Measurements from ENCODE around the gene ADAP1. TPM values are rescaled to one million over a fixed set of nuclear protein-coding genes. Genes with fewer than 3 reads are reported as not detected.

ADAP1 gene
- total RNA-seq, 2 donors from 2014 or later, result 2.3 to 23.7 TPM

DNA sequence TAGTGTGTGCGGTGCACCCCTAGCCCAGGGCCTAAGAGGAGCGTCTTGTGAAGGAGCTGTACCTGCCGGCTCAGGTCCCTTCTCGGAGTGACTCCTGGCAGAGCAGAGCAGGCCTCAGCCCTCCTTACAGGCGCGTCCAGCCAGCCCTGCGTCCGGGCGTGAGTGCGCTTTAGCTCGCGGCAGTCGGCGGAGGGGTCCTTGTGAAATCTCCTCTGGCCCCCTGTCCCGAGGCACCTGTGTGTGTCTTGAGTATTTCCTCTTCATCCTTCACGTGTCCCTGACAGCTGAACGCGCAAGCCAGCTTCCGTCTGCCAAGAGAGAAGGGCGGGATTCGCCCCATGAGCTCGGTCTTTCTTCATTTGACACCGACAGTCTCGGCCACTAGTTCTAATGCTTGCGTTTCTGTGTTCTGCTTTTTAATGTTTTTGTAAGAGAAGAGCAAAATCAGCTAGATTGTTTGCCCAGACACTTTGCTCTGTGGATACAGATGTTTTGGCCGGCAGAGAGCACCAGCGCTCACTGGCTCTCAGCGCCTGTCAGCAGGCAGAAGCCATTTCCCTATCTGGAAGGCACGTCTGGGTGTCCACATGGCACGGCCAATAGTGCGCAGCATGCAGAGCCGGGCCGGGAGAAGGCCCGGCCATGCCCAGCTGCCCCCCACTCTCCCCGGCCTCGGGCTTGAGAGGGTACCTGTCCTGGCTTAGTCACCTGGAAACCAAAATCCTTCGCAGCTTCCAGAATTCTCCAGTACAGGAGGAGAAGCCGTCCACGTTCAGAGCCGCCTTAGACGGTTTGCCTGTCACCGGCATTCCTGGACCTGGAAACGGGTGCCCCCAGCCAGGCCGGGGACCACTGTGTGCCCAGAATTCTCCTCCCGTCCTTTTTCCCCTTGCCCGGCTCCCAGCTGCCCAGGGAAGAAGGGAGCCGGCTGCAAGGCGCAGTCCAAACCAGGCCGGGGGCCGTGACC lies 71.1 kb downstream of the ADAP1 start:
- Mint-ChIP-seq H3K27me3 (no peaks in the 10 kb centered on the region), H3K4me3 (no peak overlapping the region), H3K27ac (no peak overlapping the region), H3K9me3 (no peaks in the 10 kb centered on the region), H3K36me3 (ENCODE audit: low read depth) (peaks cover 18% of the 10 kb centered on the region), H3K4me1 (peaks cover 9% of the 10 kb centered on the region)
- no peak for ATAC-seq (replicated peaks)

DNA sequence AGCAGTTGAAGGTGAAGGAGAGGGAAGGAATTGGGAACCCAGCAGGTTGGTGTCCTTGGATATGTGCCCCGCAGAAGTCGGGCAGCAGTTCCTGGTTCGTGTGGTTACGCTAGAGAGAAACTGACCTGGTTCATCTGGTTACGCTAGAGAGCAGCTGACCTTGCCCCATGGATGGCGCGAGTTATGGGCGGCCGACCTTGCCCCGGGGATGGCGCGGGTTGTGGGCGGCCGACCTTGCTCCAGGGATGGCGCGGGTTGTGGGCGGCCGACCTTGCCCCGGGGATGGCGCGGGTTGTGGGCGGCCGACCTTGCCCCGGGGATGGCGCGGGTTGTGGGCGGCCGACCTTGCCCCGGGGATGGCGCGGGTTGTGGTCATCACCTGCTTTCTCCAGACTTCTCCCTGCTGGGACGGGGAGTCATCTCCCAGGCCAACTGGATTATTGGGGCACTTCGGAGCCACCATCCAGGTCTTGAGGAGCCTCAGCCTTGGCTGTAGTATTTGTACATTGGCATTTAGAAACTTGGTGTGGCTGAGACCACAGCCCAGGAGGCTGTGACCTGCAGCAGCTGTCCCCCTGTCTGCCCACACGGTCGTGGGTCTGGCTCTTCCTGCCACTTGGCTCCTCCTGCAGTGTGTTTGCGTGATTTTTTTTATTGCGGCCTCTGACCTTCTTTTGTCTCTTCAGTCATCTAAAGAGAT lies 72.0 kb downstream of the ADAP1 start:
- no peak for ATAC-seq (replicated peaks)
- peaks cover 13% of the 10 kb centered on the region for H3K4me1 Mint-ChIP-seq
- H3K27me3 Mint-ChIP-seq, result no peaks in the 10 kb centered on the region
- peaks cover 16% of the 10 kb centered on the region for H3K36me3 Mint-ChIP-seq (ENCODE audit: low read depth)
- H3K9me3 Mint-ChIP-seq, result no peaks in the 10 kb centered on the region
- H3K27ac Mint-ChIP-seq, result no peak overlapping the region
- no peak overlapping the region for H3K4me3 Mint-ChIP-seq

DNA sequence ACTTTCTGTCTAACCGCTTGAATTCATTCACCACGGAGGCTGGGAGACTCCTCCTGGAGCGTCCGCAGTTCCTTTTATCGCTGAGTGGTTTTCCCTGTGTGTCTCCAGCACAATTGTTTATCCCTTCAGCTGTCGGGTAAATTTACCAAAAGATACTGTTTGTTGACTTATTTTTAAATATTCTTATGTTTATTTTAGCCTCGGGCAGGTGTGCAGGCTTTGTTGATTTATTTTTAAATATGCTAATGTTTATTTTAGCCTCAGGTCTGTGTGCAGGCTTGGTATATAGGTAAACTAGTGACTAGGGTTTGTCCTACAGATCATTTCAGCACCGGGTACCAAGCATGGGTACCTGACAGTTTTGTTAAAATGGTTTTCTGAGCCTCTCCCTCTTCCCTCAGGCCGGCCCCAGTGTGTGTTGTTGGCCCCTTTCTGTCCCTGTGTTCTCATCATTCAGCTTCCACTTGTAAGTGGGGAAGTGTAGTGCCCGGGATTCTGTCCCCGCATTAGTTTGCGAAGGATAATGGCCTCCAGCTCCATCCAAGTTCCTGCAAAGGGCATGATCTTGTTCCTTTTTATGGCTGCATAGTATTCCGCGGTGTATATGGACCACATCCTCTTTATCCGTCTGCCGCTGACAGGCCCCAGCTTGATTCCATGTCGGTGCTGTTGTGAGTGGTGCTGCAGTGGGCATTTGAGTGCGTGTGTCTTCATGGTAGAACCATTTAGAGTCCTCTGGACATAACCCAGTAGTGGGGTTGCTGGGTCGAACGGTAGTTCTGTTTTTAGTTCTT lies 72.8 kb downstream of the ADAP1 start:
- Mint-ChIP-seq H3K27ac (no peak overlapping the region), H3K36me3 (ENCODE audit: low read depth) (peaks cover 19% of the 10 kb centered on the region), H3K27me3 (no peaks in the 10 kb centered on the region), H3K4me3 (no peak overlapping the region), H3K9me3 (no peaks in the 10 kb centered on the region), H3K4me1 (peaks cover 13% of the 10 kb centered on the region)
- no peak for ATAC-seq (replicated peaks)

DNA sequence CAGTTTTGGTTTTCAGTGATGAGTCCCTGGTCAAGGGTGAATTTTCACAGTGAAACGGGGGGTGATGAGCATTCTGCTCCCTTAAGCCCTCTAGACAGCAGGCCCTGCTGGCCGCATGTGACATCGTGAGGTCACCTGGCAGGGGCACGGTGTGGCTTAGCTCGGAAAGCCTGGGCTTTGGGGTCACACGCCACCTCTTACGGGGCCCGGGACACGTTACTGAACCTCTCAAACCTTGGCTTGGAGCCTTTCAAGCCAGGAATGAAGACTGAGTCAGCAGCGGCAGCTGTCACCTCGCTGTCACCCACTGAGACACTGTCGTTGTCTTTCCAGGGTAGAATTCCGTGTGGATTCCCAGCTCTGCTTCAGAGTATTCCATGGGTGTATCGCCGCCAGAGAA lies 74.0 kb downstream of the ADAP1 start:
- no peak overlapping the region for H3K27ac Mint-ChIP-seq
- peaks cover 13% of the 10 kb centered on the region for H3K4me1 Mint-ChIP-seq
- no peaks in the 10 kb centered on the region for H3K27me3 Mint-ChIP-seq
- peaks cover 19% of the 10 kb centered on the region for H3K36me3 Mint-ChIP-seq (ENCODE audit: low read depth)
- H3K4me3 Mint-ChIP-seq, result no peak overlapping the region
- ATAC-seq (replicated peaks), result no peak
- no peaks in the 10 kb centered on the region for H3K9me3 Mint-ChIP-seq

DNA sequence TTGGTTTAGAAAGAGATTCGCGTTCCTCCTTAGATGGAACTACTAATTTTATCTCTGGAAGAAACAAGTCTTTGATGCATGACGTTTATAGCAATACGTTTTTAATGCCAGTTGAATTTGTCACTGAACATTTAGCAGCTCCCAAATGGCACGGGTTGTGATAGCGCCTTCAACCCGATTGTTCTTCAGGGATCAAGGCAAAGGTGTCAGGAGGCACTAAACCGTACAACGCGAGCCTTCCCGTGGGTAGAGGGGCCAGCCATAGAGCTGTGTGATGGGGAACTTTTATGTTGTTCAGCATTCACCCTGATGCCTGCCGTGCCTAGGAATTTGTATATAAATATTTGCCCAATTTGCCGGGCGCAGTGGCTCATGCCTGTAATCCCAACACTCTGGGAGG lies 74.8 kb downstream of the ADAP1 start:
- H3K4me1 Mint-ChIP-seq, result peaks cover 13% of the 10 kb centered on the region

DNA sequence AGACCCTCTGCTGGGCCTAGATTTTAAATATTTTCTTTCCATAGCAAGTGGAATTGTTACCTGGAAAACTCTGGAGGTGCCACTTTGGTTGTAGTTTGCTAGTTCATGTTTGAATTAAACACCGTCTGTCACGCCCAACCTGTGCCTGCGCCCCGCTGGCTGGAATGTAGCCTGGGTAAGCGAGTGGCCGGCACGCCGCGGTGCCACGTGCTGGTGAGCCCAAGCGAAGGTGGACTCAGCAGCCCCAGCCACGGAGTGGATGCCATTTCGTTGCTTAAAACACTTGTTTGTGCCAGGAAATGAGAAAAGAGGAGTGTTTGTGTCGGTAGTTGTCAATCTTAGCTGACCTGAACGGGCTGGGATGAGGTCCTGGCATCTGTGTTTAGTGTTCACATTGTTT lies 75.4 kb downstream of the ADAP1 start:
- no peaks in the 10 kb centered on the region for H3K27me3 Mint-ChIP-seq
- no peak overlapping the region for H3K27ac Mint-ChIP-seq
- peaks cover 19% of the 10 kb centered on the region for H3K36me3 Mint-ChIP-seq (ENCODE audit: low read depth)
- ATAC-seq (replicated peaks), result no peak
- H3K4me3 Mint-ChIP-seq, result peak overlapping the region; percentile 84
- H3K9me3 Mint-ChIP-seq, result no peaks in the 10 kb centered on the region
- H3K4me1 Mint-ChIP-seq, result peaks cover 13% of the 10 kb centered on the region

More for the DNA sequence above, 74.8 kb downstream of the ADAP1 start:
- no peaks in the 10 kb centered on the region for H3K9me3 Mint-ChIP-seq
- H3K36me3 Mint-ChIP-seq (ENCODE audit: low read depth), result peaks cover 19% of the 10 kb centered on the region
- no peaks in the 10 kb centered on the region for H3K27me3 Mint-ChIP-seq
- no peak for ATAC-seq (replicated peaks)
- H3K27ac Mint-ChIP-seq, result no peak overlapping the region
- no peak overlapping the region for H3K4me3 Mint-ChIP-seq

DNA sequence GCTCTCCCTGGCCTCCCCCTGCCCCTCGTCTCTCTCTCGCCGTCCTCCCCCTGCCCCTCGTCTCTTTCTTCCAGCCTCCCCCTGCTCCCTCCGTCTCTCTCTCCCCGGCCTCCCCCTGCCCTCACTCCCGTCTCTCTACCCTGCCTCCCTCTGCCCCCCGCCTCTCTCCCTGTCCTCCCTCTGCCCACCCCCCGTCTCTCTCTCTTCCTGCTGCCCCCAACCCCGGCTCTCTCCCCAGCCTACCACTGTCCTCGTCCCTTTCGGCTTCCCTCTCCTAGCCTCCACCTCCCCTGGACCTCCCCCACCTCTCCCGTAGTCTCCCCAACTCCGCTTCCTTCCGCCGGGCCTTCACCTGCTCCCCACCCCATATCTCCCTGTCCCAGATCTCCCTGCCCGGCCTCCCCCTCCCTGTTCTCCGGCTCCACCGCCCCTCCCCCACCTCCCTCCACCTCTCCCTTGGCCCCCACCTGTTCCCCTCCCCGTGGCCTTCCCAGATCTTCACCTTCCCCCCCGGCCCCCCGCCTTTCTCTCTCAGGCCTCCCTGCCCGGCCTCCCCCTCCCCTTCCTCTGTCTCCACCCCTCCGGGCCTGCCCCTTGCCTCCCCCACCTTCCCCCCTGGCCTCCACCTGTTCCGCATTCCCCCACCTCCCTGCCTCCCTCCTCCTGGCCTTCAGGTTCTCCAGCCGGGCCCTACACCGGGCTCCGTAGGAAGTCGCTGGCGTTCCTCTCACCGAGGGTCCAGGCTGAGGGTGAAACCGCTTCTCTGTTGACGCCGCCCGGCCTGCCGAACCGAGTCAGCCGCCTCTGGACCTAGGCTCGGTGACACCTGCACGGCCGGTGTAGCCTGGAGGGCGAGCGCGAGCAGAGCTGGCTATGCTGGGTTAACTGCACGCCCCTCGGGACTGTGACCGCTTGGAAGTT lies 76.9 kb downstream of the ADAP1 start:
- H3K4me3 Mint-ChIP-seq, result peak overlapping the region; percentile 84
- no peaks in the 10 kb centered on the region for H3K27me3 Mint-ChIP-seq
- no peak for ATAC-seq (replicated peaks)
- peak overlapping the region; percentile 93 for H3K27ac Mint-ChIP-seq
- peaks cover 19% of the 10 kb centered on the region for H3K4me1 Mint-ChIP-seq
- H3K9me3 Mint-ChIP-seq, result no peaks in the 10 kb centered on the region
- peaks cover 34% of the 10 kb centered on the region for H3K36me3 Mint-ChIP-seq (ENCODE audit: low read depth)

DNA sequence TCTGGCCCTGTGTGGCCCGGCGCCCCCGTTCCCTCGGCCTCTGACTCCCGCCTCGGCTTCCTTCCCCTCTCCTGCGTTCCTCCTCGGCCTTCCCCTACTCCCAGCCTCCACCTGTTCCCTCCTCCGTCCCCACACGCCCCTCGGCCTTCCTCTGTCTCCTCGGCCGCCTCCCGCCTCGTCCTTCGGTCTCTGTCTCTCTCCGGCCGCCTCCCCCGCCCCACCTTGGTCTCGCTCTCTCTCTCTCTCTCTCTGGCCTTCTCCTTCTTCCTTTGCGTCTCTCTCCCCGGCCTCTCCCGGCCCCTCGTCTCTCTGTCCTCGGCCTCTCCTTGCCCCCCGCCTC lies 77.5 kb downstream of the ADAP1 start:
- Mint-ChIP-seq H3K4me3 (peak overlapping the region; percentile 84), H3K9me3 (no peaks in the 10 kb centered on the region), H3K4me1 (peaks cover 17% of the 10 kb centered on the region), H3K36me3 (ENCODE audit: low read depth) (peaks cover 40% of the 10 kb centered on the region), H3K27me3 (no peaks in the 10 kb centered on the region), H3K27ac (peak overlapping the region; percentile 93)
- ATAC-seq (replicated peaks), result no peak

DNA sequence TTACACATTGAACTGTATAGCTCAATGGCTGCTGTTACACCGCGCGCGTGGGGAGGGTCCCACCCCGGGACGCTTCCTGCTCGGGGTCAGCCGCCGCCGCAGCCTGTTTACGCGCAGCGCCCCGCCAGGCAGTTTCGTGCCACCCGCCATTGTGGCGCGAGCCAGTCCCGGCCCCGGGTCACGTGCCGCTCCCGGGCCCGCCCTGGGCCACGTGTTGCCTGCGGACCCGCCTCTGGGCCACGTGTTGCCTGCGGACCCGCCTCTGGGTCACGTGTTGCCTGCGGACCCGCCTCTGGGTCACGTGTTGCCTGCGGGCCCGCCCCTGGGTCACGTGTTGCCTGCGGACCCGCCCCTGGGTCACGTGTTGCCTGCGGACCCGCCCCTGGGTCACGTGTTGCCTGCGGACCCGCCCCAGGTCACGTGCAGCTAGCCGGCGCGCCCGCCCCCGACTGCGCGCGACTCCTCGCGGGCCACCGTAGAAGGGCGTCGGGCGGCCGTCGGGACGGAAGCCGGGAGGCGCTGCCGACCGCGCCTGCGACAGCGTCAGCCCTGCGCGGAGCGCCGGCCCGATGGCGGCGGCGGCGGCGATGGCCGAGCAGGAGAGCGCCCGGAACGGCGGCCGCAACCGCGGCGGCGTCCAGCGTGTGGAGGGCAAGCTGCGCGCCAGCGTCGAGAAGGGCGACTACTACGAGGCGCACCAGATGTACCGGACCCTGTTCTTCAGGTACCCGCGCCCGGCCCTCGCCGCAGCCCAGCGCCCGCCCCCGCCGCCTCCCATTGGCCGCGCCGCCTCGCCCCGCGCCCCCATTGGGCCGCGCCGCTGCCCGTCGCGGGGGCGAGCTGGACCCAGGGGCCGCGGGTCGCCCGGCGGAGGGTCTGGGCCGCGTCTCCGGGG lies 78.2 kb downstream of the ADAP1 start, which contains the start of gene GET4:
TSS of gene GET4 (plus strand) at position 478 of the 895 bp plus-strand sequence. CDS start at position 570, 92 bp downstream.
- H3K4me1 Mint-ChIP-seq, result peaks cover 14% of the 10 kb centered on the region
- H3K4me3 Mint-ChIP-seq, result peak within 1 kb of the TSS; percentile 84
- H3K9me3 Mint-ChIP-seq, result no peaks in the 10 kb centered on the region
- H3K27ac Mint-ChIP-seq, result peak within 1 kb of the TSS; percentile 93
- H3K36me3 Mint-ChIP-seq (ENCODE audit: low read depth), result peaks cover 45% of the 10 kb centered on the region
- H3K27me3 Mint-ChIP-seq, result no peaks in the 10 kb centered on the region
- peak; percentile 82 for ATAC-seq (replicated peaks)

DNA sequence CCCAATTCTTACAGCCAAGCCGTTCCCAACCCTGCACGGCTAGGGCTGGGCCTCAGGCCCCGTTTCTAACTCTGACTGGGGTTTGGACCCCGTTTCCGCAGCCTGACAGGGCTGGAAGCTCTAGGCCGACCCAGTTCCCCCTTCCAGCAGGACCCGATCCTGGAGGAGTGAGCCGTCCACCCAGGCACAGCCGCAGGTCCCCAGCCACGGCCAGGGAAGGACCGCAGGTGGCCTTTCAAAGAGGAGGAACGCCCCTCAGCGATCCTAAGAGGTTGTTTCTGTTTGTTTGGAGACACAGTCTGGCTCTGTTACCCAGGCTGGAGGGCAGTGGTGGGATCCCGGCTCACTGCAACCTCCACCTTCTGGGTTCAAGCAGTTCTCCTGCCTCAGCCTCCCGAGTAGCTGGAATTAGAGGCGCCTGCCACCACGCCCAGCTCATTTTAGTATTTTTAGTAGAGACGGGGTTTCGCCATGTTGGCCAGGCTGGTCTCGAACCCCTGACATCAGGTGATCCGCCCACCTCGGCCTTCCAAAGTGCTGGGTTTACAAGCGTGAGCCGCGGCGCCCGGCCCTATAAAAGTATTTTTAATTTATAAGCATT lies 78.9 kb downstream of the ADAP1 start:
- H3K27ac Mint-ChIP-seq, result no peak overlapping the region
- peaks cover 52% of the 10 kb centered on the region for H3K36me3 Mint-ChIP-seq (ENCODE audit: low read depth)
- ATAC-seq (replicated peaks), result no peak
- peaks cover 14% of the 10 kb centered on the region for H3K4me1 Mint-ChIP-seq
- H3K27me3 Mint-ChIP-seq, result no peaks in the 10 kb centered on the region
- no peak overlapping the region for H3K4me3 Mint-ChIP-seq
- no peaks in the 10 kb centered on the region for H3K9me3 Mint-ChIP-seq

DNA sequence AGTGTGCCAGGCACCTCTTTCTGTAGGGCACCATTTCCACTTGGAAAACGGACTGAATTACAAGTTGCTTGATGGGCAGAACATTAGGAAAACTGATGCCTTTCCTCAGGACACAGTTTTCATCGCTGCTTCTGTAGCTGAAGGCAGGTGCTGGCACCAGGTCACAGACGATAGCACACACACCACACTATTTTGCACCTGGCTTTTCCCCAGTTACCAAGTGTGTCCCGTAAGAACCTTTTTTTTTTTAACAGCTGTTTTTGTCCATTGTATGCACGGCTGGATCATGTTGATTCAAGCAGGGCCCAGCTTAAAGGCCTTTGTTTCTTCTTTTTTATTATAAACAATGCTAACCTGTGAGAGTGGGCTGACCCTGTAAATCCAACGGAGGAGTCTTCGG lies 79.4 kb downstream of the ADAP1 start:
- no peaks in the 10 kb centered on the region for H3K27me3 Mint-ChIP-seq
- no peak for ATAC-seq (replicated peaks)
- H3K27ac Mint-ChIP-seq, result no peak overlapping the region
- H3K36me3 Mint-ChIP-seq (ENCODE audit: low read depth), result peaks cover 56% of the 10 kb centered on the region
- H3K4me3 Mint-ChIP-seq, result no peak overlapping the region
- peaks cover 14% of the 10 kb centered on the region for H3K4me1 Mint-ChIP-seq
- no peaks in the 10 kb centered on the region for H3K9me3 Mint-ChIP-seq

DNA sequence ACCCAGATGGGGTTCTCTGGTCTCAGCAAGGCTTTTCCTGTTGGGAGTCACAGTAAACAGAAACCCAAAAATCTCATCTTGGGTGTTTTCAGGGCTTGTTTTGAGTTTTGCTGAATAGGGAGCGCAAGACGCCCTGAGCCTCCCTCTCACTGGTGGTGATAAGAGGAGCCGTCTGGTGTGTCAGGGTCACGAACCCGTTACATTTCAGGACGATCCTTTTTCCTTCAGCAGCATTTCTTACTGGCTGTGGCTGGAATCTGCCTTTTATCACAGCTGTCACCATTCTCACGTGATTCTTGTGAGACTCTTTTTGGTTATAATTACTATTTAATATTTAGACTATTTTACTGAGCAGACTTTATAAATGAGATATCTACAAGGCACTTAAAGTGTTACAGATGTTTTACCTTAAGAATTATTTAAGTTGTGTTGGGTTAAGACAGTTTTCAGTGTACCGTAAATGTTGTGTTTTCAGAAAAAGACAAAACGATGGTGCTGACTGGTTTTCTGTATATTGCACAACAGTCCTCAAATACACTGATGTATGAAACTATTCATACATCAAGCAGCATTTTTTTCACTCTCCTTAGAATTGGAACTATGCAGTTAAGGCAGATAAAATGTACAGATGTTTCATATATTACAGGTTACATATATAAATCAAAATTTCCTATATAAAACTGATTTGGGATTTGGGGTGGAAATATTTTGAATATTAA lies 80.3 kb downstream of the ADAP1 start:
- H3K36me3 Mint-ChIP-seq (ENCODE audit: low read depth), result peaks cover 61% of the 10 kb centered on the region

More for the DNA sequence above, 80.3 kb downstream of the ADAP1 start:
- no peak overlapping the region for H3K27ac Mint-ChIP-seq
- no peaks in the 10 kb centered on the region for H3K9me3 Mint-ChIP-seq
- H3K4me3 Mint-ChIP-seq, result peak overlapping the region; percentile 31
- H3K27me3 Mint-ChIP-seq, result no peaks in the 10 kb centered on the region
- no peak for ATAC-seq (replicated peaks)
- peaks cover 12% of the 10 kb centered on the region for H3K4me1 Mint-ChIP-seq

Measured in activated T-helper 17 cell treated with anti-CD3 and anti-CD28 coated beads, Interleukin-2, amount 50 U/mL, for 72 hours (primary cell).